SH-SY5Y (cell line): ENCODE results near the gene PTPMT1.

Experiments
- GATA2 ChIP-seq: IDR thresholded peaks from 2 replicates; pipeline ENCODE4 v1.6.1; 2011; ENCODE audit warnings: mild to moderate bottlenecking, low read depth, low read length
- GATA3 ChIP-seq: IDR thresholded peaks from 2 replicates; pipeline ENCODE4 v1.6.1; 2011; ENCODE audit warnings: low read depth, mild to moderate bottlenecking, low read length, moderate library complexity

Gene PTPMT1

GRCh38 chr11:47589977-47590861 lies 24.8 kb downstream of the PTPMT1 start:
- TF ChIP-seq GATA2, result no peak
- no peak for TF ChIP-seq GATA3

GRCh38 chr11:47591764-47592163 lies 26.4 kb downstream of the PTPMT1 start:
- no peak for TF ChIP-seq GATA3

- no peak for TF ChIP-seq GATA3
Measured at GRCh38 chr11:47592251-47592650, 26.9 kb downstream of the PTPMT1 start.

- no peak for TF ChIP-seq GATA3
- TF ChIP-seq GATA2, result no peak
Measured at GRCh38 chr11:47592970-47593369, 27.6 kb downstream of the PTPMT1 start.

- no peak for TF ChIP-seq GATA2
- no peak for TF ChIP-seq GATA3
Measured at GRCh38 chr11:47593492-47593933, 28.1 kb downstream of the PTPMT1 start.

- TF ChIP-seq GATA3 (no peak), GATA2 (no peak)
Measured at GRCh38 chr11:47593934-47594855, 28.8 kb downstream of the PTPMT1 start, which contains the start of gene C1QTNF4. TSS of gene C1QTNF4 (minus strand) at chr11:47594411. CDS start at chr11:47590810, 3,601 bp downstream.

GRCh38 chr11:47595029-47595428 lies 29.6 kb downstream of the PTPMT1 start:
- TF ChIP-seq GATA3, result no peak
- no peak for TF ChIP-seq GATA2

GRCh38 chr11:47595967-47596366 lies 30.6 kb downstream of the PTPMT1 start:
- no peak for TF ChIP-seq GATA3
- no peak for TF ChIP-seq GATA2

GRCh38 chr11:47599902-47600301 lies 34.5 kb downstream of the PTPMT1 start:
- no peak for TF ChIP-seq GATA3

GRCh38 chr11:47603295-47603694 lies 37.9 kb downstream of the PTPMT1 start:
- TF ChIP-seq GATA2 (no peak), GATA3 (no peak)

GRCh38 chr11:47605921-47606320 lies 40.5 kb downstream of the PTPMT1 start:
- TF ChIP-seq GATA3 (no peak), GATA2 (no peak)

- TF ChIP-seq GATA2 (no peak), GATA3 (no peak)
Measured at GRCh38 chr11:47606731-47607130, 41.3 kb downstream of the PTPMT1 start.

GRCh38 chr11:47607380-47607779 lies 42.0 kb downstream of the PTPMT1 start:
- TF ChIP-seq GATA2 (no peak), GATA3 (no peak)

GRCh38 chr11:47609675-47610074 lies 44.3 kb downstream of the PTPMT1 start:
- no peak for TF ChIP-seq GATA3
- TF ChIP-seq GATA2, result no peak
